Measurements from ENCODE around the gene FSIP2.

GRCh38 chr2:185857691-185858090 lies 119.1 kb downstream of the FSIP2 start:
- TF ChIP-seq ZNF274 (CRISPR knock-in tag; IDR thresholded peaks at IDR 0.05) (no peak), ELF1 (CRISPR knock-in tag; IDR thresholded peaks at IDR 0.05) (no peak), THYN1 (CRISPR knock-in tag; IDR thresholded peaks at IDR 0.05; ENCODE audit: borderline replicate concordance, low read depth) (no peak), FOXK2 (IDR thresholded peaks at IDR 0.05) (no peak), MXI1 (IDR thresholded peaks at IDR 0.05; ENCODE audit: borderline replicate concordance, low read depth, low read length) (no peak)
- TF ChIP-seq, protein P1, sequence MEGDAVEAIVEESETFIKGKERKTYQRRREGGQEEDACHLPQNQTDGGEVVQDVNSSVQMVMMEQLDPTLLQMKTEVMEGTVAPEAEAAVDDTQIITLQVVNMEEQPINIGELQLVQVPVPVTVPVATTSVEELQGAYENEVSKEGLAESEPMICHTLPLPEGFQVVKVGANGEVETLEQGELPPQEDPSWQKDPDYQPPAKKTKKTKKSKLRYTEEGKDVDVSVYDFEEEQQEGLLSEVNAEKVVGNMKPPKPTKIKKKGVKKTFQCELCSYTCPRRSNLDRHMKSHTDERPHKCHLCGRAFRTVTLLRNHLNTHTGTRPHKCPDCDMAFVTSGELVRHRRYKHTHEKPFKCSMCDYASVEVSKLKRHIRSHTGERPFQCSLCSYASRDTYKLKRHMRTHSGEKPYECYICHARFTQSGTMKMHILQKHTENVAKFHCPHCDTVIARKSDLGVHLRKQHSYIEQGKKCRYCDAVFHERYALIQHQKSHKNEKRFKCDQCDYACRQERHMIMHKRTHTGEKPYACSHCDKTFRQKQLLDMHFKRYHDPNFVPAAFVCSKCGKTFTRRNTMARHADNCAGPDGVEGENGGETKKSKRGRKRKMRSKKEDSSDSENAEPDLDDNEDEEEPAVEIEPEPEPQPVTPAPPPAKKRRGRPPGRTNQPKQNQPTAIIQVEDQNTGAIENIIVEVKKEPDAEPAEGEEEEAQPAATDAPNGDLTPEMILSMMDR (CRISPR knock-in tag; IDR thresholded peaks at IDR 0.05), result no peak
